HepG2 (cell line): ENCODE measurements around the gene WWC1. TPM values are rescaled to one million over a fixed set of nuclear protein-coding genes. Genes with fewer than 3 reads are reported as not detected.

Experiments used
- CREB3 ChIP-seq: sonication (generic); formaldehyde crosslinking; IDR thresholded peaks from 2 replicates; pipeline ENCODE4 v1.5.0; 2020; ENCODE audit warnings: missing genetic modification reagents
- ETS1 ChIP-seq: sonication (generic); formaldehyde crosslinking; IDR thresholded peaks from 2 replicates; pipeline ENCODE4 v1.4.0; 2020; ENCODE audit warnings: missing genetic modification reagents
- FOSL2 ChIP-seq: sonication (generic); formaldehyde crosslinking; IDR thresholded peaks from 2 replicates; pipeline ENCODE4 v1.4.0; 2020; ENCODE audit warnings: missing genetic modification reagents
- NFKB2 ChIP-seq: sonication (generic); formaldehyde crosslinking; IDR thresholded peaks from 2 replicates; pipeline ENCODE4 v1.4.0; 2020; ENCODE audit warnings: missing genetic modification reagents, borderline replicate concordance
- POGK ChIP-seq: sonication (generic); formaldehyde crosslinking; conservative IDR thresholded peaks from 2 replicates; pipeline ENCODE4 v1.8.0; 2022; ENCODE audit warnings: mild to moderate bottlenecking, moderate library complexity, missing genetic modification reagents
- POLR2AphosphoS5 ChIP-seq: IDR thresholded peaks from 2 replicates; pipeline ENCODE4 v1.6.1; 2012; ENCODE audit warnings: low read depth, low read length
- SIX1 ChIP-seq: sonication (generic); formaldehyde crosslinking; IDR thresholded peaks from 2 replicates; pipeline ENCODE4 v1.4.0; 2020; ENCODE audit warnings: missing genetic modification reagents, borderline replicate concordance
- SOX13 ChIP-seq, 3 experiments: fragments of 450-650 bp in 1 of 3; sonication (generic) in 1 of 3; formaldehyde crosslinking in 1 of 3; IDR thresholded peaks in 2 of 3; conservative IDR thresholded peaks in 1 of 3; 2 replicates each; pipeline versions ENCODE4 v1.5.0 to v1.6.1; 2016 to 2020; ENCODE audit warnings: antibody characterized with exemption in 1 of 3, mild to moderate bottlenecking in 1 of 3, missing compliant biosample characterization in 1 of 3, missing genetic modification reagents in 1 of 3, moderate library complexity in 1 of 3
- ZBTB40 ChIP-seq, 2 experiments: fragments of 450-650 bp in 1 of 2; sonication (generic) in 1 of 2; formaldehyde crosslinking in 1 of 2; IDR thresholded peaks; 2 replicates each; pipeline versions ENCODE4 v1.6.1 to v1.8.0; 2016 to 2022; ENCODE audit warnings: antibody characterized with exemption in 1 of 2, mild to moderate bottlenecking in 1 of 2, missing genetic modification reagents in 1 of 2
- ZGPAT ChIP-seq: IDR thresholded peaks from 2 replicates; pipeline ENCODE4 v1.6.1; 2016; ENCODE audit warnings: mild to moderate bottlenecking
- ZNF335 ChIP-seq: sonication (generic); formaldehyde crosslinking; IDR thresholded peaks from 2 replicates; pipeline ENCODE4 v1.4.0; 2020; ENCODE audit warnings: missing genetic modification reagents
- ZNF441 ChIP-seq: sonication (generic); formaldehyde crosslinking; IDR thresholded peaks from 2 replicates; pipeline ENCODE4 v1.7.0; 2021; ENCODE audit warnings: missing genetic modification reagents, borderline replicate concordance
- ZNF792 ChIP-seq: IDR thresholded peaks from 2 replicates; pipeline ENCODE4 v1.6.1; 2016
- polyA plus RNA-seq, 8 experiments: library from polyadenylated mRNA; depleted of rRNA in 3 of 8; stranded (reverse) in 7 of 8; unstranded in 1 of 8; fragments of >200 nt; fragmentation: Illumina TruSeq in 4 of 8; extraction: Trizol in 4 of 8; gene quantifications; 2 replicates each; pipeline versions ENCODE4 v1.2.1 to v1.2.3, GENCODE V29; 2011 to 2016; ENCODE audit warnings: low read depth in 4 of 8, missing spikeins in 1 of 8, mixed read lengths in 1 of 8; ENCODE audit not compliant: insufficient read depth in 1 of 8
- total RNA-seq, 5 experiments: library from RNA; depleted of rRNA; stranded (reverse); fragments of >200 nt; fragmentation: Illumina TruSeq; extraction: Trizol; gene quantifications; 2 replicates each; pipeline ENCODE4 v1.2.3, GENCODE V29; 2016; ENCODE audit warnings: low read depth in 1 of 5

The WWC1 gene
- total and polyA plus RNA-seq, 2 of the 13 experiments (the other 11 are each of a cell fraction or from before 2014, with no cell fraction given) = 8.3 to 17.9 TPM

GRCh38 chr5:168317521-168318147 is 26.2 kb downstream of the WWC1 start (continued):
- TF ChIP-seq ZBTB40 (IDR thresholded peaks at IDR 0.05) (no peak), ZBTB40 (CRISPR knock-in tag; IDR thresholded peaks at IDR 0.05) (no peak), CREB3 (no peak), ZNF792 (CRISPR knock-in tag) (no peak), NFKB2 (CRISPR knock-in tag) (no peak), ZGPAT (CRISPR knock-in tag) (0 out of 2 replicates have a peak, but pooled peaks have one; percentile 27), POLR2AphosphoS5 (no peak), ZNF335 (CRISPR knock-in tag) (no peak), FOSL2 (CRISPR knock-in tag) (peak; percentile 86), SIX1 (CRISPR knock-in tag) (peak; percentile 39; the same call in 1 of the 2 replicates), SOX13 (IDR thresholded peaks at IDR 0.05) (no peak), SOX13 (CRISPR knock-in tag; conservative IDR thresholded peaks at IDR 0.05 in 1 of 2, IDR thresholded peaks at IDR 0.05 in 1 of 2) (peak in 1 of 2 experiments; percentile 43; a peak in 1 of 4 replicates), POGK (CRISPR knock-in tag) (no peak), ETS1 (CRISPR knock-in tag) (no peak), ZNF441 (CRISPR knock-in tag) (no peak)
